Mucosa of descending colon (tissue), 3 donors: Measurements from ENCODE around the gene MAG. TPM values are rescaled to one million over a fixed set of nuclear protein-coding genes. Genes with fewer than 3 reads are reported as not detected.

Experiments used
- ATAC-seq: fragments of 200-7000 bp; cut with Tn5 transposase; one replicate; pipeline ENCODE4 v1.9.1; 2020; ENCODE audit warnings: mild to moderate bottlenecking, moderate library complexity
- DNase-seq, 3 donors: peaks; one replicate each; pipeline ENCODE4 v3.0.0-alpha.2; 2020
- H3K36me3 ChIP-seq: fragments of 200-600 bp; one replicate; pipeline ENCODE4 v1.8.0; 2021; ENCODE audit warnings: low read depth, mild to moderate bottlenecking
- H3K4me1 ChIP-seq: fragments of 200-600 bp; one replicate; pipeline ENCODE4 v1.8.0; 2021; ENCODE audit warnings: low read depth, mild to moderate bottlenecking
- H3K4me3 ChIP-seq: fragments of 200-600 bp; one replicate; pipeline ENCODE4 v1.8.0; 2021; ENCODE audit warnings: mild to moderate bottlenecking
- H3K9me3 ChIP-seq: fragments of 200-600 bp; one replicate; pipeline ENCODE4 v1.8.0; 2021; ENCODE audit warnings: mild to moderate bottlenecking
- CTCF ChIP-seq: fragments of 200-600 bp; IDR thresholded peaks from one replicate; pipeline ENCODE4 v1.8.0; 2022; ENCODE audit warnings: antibody characterized with exemption, mild to moderate bottlenecking
- intact Hi-C, 2 donors: fragments of 100-400 bp; cut with DNase I in 1 of 2; cut with micrococcal nuclease in 1 of 2; formaldehyde crosslinking; loops; one replicate each; pipeline versions ENCODE4 v1.11.0 to v1.11.1; 2022; cut with DNase I, micrococcal nuclease
- total RNA-seq, 3 donors: library from RNA; stranded (reverse); fragmentation: NEBNext Ultra II Directional in 2 of 3; extraction: Animal tissue kit (Norgen Biotek cat#: 25700) in 2 of 3; gene quantifications; one replicate each; pipeline versions ENCODE4 v1.2.1 to v1.2.4, GENCODE V29; 2021 to 2023
- donor health status: DM: no; HTN: no; CAD: no; lungs with moderate emphysema.
- donor health status: DM: no; HTN: no; CAD: no.
- donor health status: DM: no; HTN: yes; CAD: no.

The MAG gene
- total RNA-seq, 3 donors from 2014 or later: 0.80 TPM; not detected in 2

GRCh38 chr19:35304036-35304435 lies 12.1 kb downstream of the MAG start:
- H3K36me3 ChIP-seq: no peaks in the 10 kb centered on the region
- DNase-seq: no peak
- H3K4me3 ChIP-seq: no peak overlapping the region
- no peaks in the 10 kb centered on the region for H3K9me3 ChIP-seq
- TF ChIP-seq CTCF: no peak
- intact Hi-C loops: no loop called here
- no peaks in the 10 kb centered on the region for H3K4me1 ChIP-seq
- ATAC-seq: no peak

- Histone ChIP-seq H3K4me1 (no peaks in the 10 kb centered on the region), H3K36me3 (no peaks in the 10 kb centered on the region), H3K4me3 (no peak overlapping the region), H3K9me3 (no peaks in the 10 kb centered on the region)
- no peak for TF ChIP-seq CTCF
- ATAC-seq (no peak), DNase-seq (no peak)
- intact Hi-C loops: no loop called here
These were observed 13.2 kb downstream of the MAG start for GRCh38 chr19:35305181-35305580.

- Histone ChIP-seq H3K9me3 (no peaks in the 10 kb centered on the region), H3K36me3 (no peaks in the 10 kb centered on the region), H3K4me3 (no peak overlapping the region), H3K4me1 (no peaks in the 10 kb centered on the region)
- no peak for TF ChIP-seq CTCF
- ATAC-seq (no peak), DNase-seq (no peak)
- intact Hi-C loops: no loop called here
These were observed 14.7 kb downstream of the MAG start for GRCh38 chr19:35306473-35307246.

- DNase-seq: no peak
- Histone ChIP-seq H3K36me3 (no peaks in the 10 kb centered on the region), H3K4me1 (no peaks in the 10 kb centered on the region), H3K9me3 (no peaks in the 10 kb centered on the region), H3K4me3 (no peak overlapping the region)
- TF ChIP-seq CTCF: no peak
- ATAC-seq: no peak
- intact Hi-C loops: no loop called here
These were observed 16.0 kb downstream of the MAG start for GRCh38 chr19:35307931-35308330.

GRCh38 chr19:35308910-35309309 lies 16.9 kb downstream of the MAG start:
- H3K4me3 ChIP-seq: no peak overlapping the region
- no peak for DNase-seq
- intact Hi-C loops: no loop called here
- TF ChIP-seq CTCF: no peak
- no peak for ATAC-seq
- no peaks in the 10 kb centered on the region for H3K4me1 ChIP-seq
- H3K36me3 ChIP-seq: no peaks in the 10 kb centered on the region
- no peaks in the 10 kb centered on the region for H3K9me3 ChIP-seq
